Heart left ventricle (tissue), 16 donors: Measurements from ENCODE around the gene GYS1. TPM values are rescaled to one million over a fixed set of nuclear protein-coding genes. Genes with fewer than 3 reads are reported as not detected.
"Not testable (repeated sequence)": the region's sequence is repeated elsewhere in the genome, so short reads cannot be mapped to it uniquely, and the experiment has no call there.

Source experiments
- ATAC-seq, 4 donors: fragments of 200-7000 bp; cut with Tn5 transposase; one replicate each; pipeline ENCODE4 v1.9.1; 2020 to 2022; ENCODE audit warnings: moderate library complexity in 4 of 4, mild to moderate bottlenecking in 3 of 4, moderate number of reproducible peaks in 1 of 4
- DNase-seq, 5 donors: peaks; one replicate each; pipeline ENCODE4 v3.0.0-alpha.2; 2020
- H3K27ac ChIP-seq, 12 donors: fragments of 200-600 bp; sonication (generic) in 4 of 12; one replicate each; pipeline versions ENCODE4 v1.5.0 to v1.8.0; 2016 to 2022; ENCODE audit warnings: mild to moderate bottlenecking in 2 of 12
- H3K27me3 ChIP-seq, 9 donors: fragments of 200-600 bp; sonication (generic) in 2 of 9; one replicate each; pipeline versions ENCODE4 v1.5.1 to v1.8.0; 2016 to 2022; ENCODE audit warnings: mild to moderate bottlenecking in 3 of 9
- H3K36me3 ChIP-seq, 9 donors: fragments of 200-600 bp; sonication (generic) in 2 of 9; one replicate each; pipeline versions ENCODE4 v1.5.0 to v1.8.0; 2018 to 2022; ENCODE audit warnings: mild to moderate bottlenecking in 2 of 9
- H3K4me1 ChIP-seq, 12 donors: fragments of 200-600 bp; sonication (generic) in 4 of 12; one replicate each; pipeline versions ENCODE4 v1.5.0 to v1.8.0; 2016 to 2022; ENCODE audit warnings: mild to moderate bottlenecking in 3 of 12
- H3K4me3 ChIP-seq, 12 donors: fragments of 200-600 bp; sonication (generic) in 4 of 12; one replicate each; pipeline versions ENCODE4 v1.5.0 to v1.8.0; 2017 to 2022; ENCODE audit warnings: mild to moderate bottlenecking in 9 of 12, moderate library complexity in 4 of 12
- H3K9me3 ChIP-seq, 12 donors: fragments of 200-600 bp; sonication (generic) in 4 of 12; one replicate each; pipeline versions ENCODE4 v1.5.0 to v1.8.0; 2016 to 2022; ENCODE audit warnings: mild to moderate bottlenecking in 1 of 12
- CTCF ChIP-seq, 12 donors: fragments of 200-600 bp; sonication (generic) in 4 of 12; IDR thresholded peaks; one replicate each; pipeline versions ENCODE4 v1.5.0 to v1.8.0; 2018 to 2022; ENCODE audit warnings: antibody characterized with exemption in 12 of 12, mild to moderate bottlenecking in 5 of 12
- POLR2A ChIP-seq, 2 donors: fragments of 450-650 bp; IDR thresholded peaks; one replicate each; pipeline ENCODE4 v1.6.1; 2017; ENCODE audit warnings: antibody characterized with exemption in 2 of 2, mild to moderate bottlenecking in 2 of 2, moderate library complexity in 2 of 2
- WGBS, 4 donors: extraction: QIAGEN DNeasy Blood & Tissue Kit in 2 of 4; methylation state at CpG; one replicate each; pipeline versions ENCODE4 v1.1.5 to v1.1.7; 2013 to 2018; 5-methylcytosine and 5-hydroxymethylcytosine counted together
- intact Hi-C, 10 donors: fragments of 100-400 bp; cut with DNase I; formaldehyde crosslinking; loops; one replicate each; pipeline versions ENCODE4 v1.11.1 to v1.14.2; 2022
- polyA plus RNA-seq, 2 donors: library from polyadenylated mRNA; stranded (reverse); fragments of 200-250 nt; gene quantifications; one replicate each; pipeline ENCODE4 v1.2.3, GENCODE V29; 2013
- total RNA-seq, 9 donors: library from RNA; depleted of rRNA in 2 of 9; stranded (reverse); fragments of >200 nt in 2 of 9; fragmentation: NEBNext Ultra II Directional in 3 of 9; extraction: Animal tissue kit (Norgen Biotek cat#: 25700) in 3 of 9; gene quantifications; one replicate each; pipeline versions ENCODE4 v1.1.0 to v1.2.4, GENCODE V29; 2016 to 2023
- donor health status: ischemic (EF 13 %, LVEDD 7.1; RV severe dilation, severe dysfunction).
- donor health status: healthy with polysubstance abuse.
- donor health status: DM: no; HTN: yes; CAD: no.
- donor health status: DM: no; HTN: no; CAD: no.
- donor health status: ischemic (EF 25% LVEDD 6.9; RV normal size, moderate dysfunction).
- donor health status: ischemic (EF 25% LVEDD 5.7; RV mildly dilated, moderate dysfunction).
- donor health status: healthy.
- donor health status: DM: yes; HTN: yes; CAD: no.
- donor health status: ischemic (EF 35%, LVEDD 5.7; RV mildly dilated, moderate dysfunction).
- donor health status: nonischemic (EF 11% LVEDD 7.7; RV severe dilation, severe dysfunction).
- donor health status: DM: yes; HTN: yes; CAD: no.
- donor health status: PGD.
- donor health status: ischemic (EF 29% LVEDD 5.4; RV normal size, mild dysfunction).
- donor health status: nonischemic (EF 23%, LVEDD 6.1; RV moderate dilation, normal function).

Gene GYS1
- total and polyA plus RNA-seq, 11 donors = 114 to 264 (median 170) TPM

DNA sequence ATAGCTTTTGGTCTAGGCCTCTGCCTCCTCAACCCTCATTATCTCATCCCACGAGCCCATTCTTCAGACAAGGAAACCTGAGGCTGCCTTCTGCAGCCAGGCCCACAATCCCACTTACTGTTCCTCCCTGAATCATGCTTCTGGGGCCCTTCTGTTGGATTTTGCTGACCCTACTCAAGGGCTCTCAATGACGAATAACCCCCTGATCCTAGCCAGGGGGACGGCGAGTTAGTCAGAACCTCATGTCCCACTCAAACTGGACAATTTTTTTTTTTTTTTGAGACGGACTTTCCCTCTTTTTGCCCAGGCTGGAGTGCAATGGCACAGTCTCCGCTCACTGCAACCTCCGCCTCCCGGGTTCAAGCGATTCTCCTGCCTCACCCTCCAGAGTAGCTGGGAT is 29.0 kb upstream of the GYS1 start:
- no peak overlapping the region for H3K4me3 ChIP-seq
- intact Hi-C loops = no loop called here
- no peaks in the 10 kb centered on the region for H3K9me3 ChIP-seq
- peaks cover 0 to 25% (median 0%) of the 10 kb centered on the region in 9 donors for H3K27me3 ChIP-seq
- TF ChIP-seq POLR2A (IDR thresholded peaks at IDR 0.05) (no peak), CTCF (IDR thresholded peaks at IDR 0.05) (no peak)
- no peak overlapping the region for H3K27ac ChIP-seq
- H3K4me1 ChIP-seq = peaks cover 0 to 27% (median 16%) of the 10 kb centered on the region in 12 donors
- ATAC-seq = no peak
- 87 to 94% (median 90%) methylated on average over 9 of the region's 9 CpGs for WGBS, 4 donors
- H3K36me3 ChIP-seq = no peaks in the 10 kb centered on the region
- DNase-seq = no peak

DNA sequence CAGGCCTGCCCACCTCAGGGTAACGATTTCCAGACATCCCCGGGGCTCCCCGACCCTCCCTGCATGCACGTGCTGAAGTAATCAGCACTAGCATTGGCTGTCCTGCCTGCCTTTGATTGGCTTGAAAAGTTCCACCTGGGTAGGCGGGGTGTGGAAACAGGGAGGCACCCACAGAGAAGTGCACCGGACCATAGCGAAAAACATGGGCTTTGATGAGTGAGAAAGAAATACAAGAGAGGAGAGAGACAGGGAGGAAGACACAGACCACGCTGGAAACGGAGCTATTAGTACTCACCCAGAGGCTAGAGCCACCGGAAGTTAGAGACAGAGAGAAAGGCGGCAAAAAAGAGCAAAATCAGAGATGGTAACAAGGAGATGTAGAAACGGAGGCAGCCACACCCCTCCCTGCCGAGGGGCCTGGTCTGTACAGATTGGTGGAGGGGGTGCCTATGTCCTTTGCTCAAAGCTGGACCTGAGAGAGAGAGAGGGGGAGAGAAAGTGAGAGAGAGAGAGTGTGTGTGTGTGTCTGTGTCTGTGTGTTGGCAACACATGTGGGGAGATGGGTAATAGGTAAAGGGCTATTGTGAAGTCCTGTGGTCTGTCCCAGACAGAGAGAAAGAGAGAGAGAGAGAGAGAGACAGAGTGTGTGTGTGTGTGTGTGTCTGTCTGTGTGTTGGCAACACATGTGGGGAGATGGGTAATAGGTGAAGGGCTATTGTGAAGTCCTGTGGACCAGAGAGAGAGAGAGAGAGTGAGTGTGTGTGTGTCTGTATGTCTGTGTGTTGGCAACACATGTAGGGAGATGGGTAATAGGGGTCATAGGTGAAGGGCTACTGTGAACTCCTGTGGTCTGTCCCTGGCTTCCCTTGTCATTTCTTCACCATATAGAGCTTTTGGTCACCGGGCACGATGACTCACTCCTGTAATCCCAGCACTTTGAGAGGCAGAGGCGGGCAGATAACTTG is 28.1 kb upstream of the GYS1 start:
- H3K9me3 ChIP-seq = no peaks in the 10 kb centered on the region
- intact Hi-C loops = no loop called here
- TF ChIP-seq CTCF (IDR thresholded peaks at IDR 0.05) (no peak), POLR2A (IDR thresholded peaks at IDR 0.05) (no peak)
- peaks cover 0 to 29% (median 16%) of the 10 kb centered on the region in 12 donors for H3K4me1 ChIP-seq
- peaks cover 0 to 3% (median 0%) of the 10 kb centered on the region in 9 donors for H3K36me3 ChIP-seq
- no peak for ATAC-seq
- peaks cover 0 to 25% (median 0%) of the 10 kb centered on the region in 9 donors for H3K27me3 ChIP-seq
- DNase-seq = no peak
- H3K4me3 ChIP-seq = no peak overlapping the region
- 47 to 51% (median 49%) methylated on average over 16 of the region's 16 CpGs for WGBS, 4 donors
- H3K27ac ChIP-seq = no peak overlapping the region

DNA sequence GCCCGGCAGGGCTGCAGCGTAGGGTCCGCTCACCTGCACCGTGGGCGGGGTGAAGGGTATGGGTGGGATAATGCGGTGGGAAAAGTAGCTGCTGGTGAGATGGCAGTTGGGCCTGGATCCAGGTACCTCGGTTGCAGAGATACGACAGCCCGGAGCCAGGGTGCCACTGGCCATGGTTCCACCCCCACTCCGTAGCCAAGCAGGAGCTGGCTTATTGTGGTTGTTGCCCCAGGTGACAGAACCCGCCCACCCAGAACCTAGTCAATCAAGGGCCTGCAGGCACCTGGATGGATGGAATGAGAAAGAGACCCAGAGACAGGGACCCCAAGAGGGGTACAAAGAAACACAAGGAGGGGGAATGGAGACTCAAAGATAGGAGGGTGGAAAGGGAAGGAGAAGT is 27.2 kb upstream of the GYS1 start:
- intact Hi-C loops = no loop called here
- no peak overlapping the region for H3K27ac ChIP-seq
- peaks cover 0 to 29% (median 16%) of the 10 kb centered on the region in 12 donors for H3K4me1 ChIP-seq
- DNase-seq (no peak), ATAC-seq (no peak)
- peaks cover 0 to 25% (median 0%) of the 10 kb centered on the region in 9 donors for H3K27me3 ChIP-seq
- WGBS, 4 donors = 74 to 83% (median 79%) methylated on average over 11 of the region's 11 CpGs
- H3K4me3 ChIP-seq = no peak overlapping the region
- H3K9me3 ChIP-seq = no peaks in the 10 kb centered on the region
- TF ChIP-seq CTCF (IDR thresholded peaks at IDR 0.05) (no peak), POLR2A (IDR thresholded peaks at IDR 0.05) (no peak)
- H3K36me3 ChIP-seq = peaks cover 0 to 11% (median 3%) of the 10 kb centered on the region in 9 donors

GRCh38 chr19:49019242-49019932 is 26.3 kb upstream of the GYS1 start:
- no peaks in the 10 kb centered on the region for H3K9me3 ChIP-seq
- DNase-seq = peak; percentile 33 to 84 (median 71)
- whole genome bisulfite sequencing, 4 donors = 16 to 29% (median 18%) methylated on average over 18 to 41 of the region's 41 CpGs
- H3K27ac ChIP-seq = no peak overlapping the region
- ATAC-seq = peak in 3 of 4 donors; percentile 61 to 69 (median 69)
- intact Hi-C loops = no loop called here
- TF ChIP-seq CTCF (IDR thresholded peaks at IDR 0.05) = peak in 1 of 12 donors; percentile 12
- no peak for TF ChIP-seq POLR2A (IDR thresholded peaks at IDR 0.05)
- H3K4me1 ChIP-seq = peaks cover 0 to 29% (median 16%) of the 10 kb centered on the region in 12 donors
- H3K36me3 ChIP-seq = peaks cover 0 to 21% (median 8%) of the 10 kb centered on the region in 9 donors
- peak overlapping the region in 11 of 12 donors; percentile 34 to 63 (median 54) for H3K4me3 ChIP-seq
- H3K27me3 ChIP-seq = peaks cover 0 to 25% (median 0%) of the 10 kb centered on the region in 9 donors

- Histone ChIP-seq H3K4me1 (peaks cover 0 to 29% (median 16%) of the 10 kb centered on the region in 12 donors), H3K4me3 (peak overlapping the region in 11 of 12 donors; percentile 34 to 63 (median 54)), H3K27me3 (peaks cover 0 to 25% (median 0%) of the 10 kb centered on the region in 9 donors), H3K36me3 (peaks cover 0 to 29% (median 13%) of the 10 kb centered on the region in 9 donors)
- WGBS, 4 donors = 4 to 9% (median 6%) methylated on average over 25 to 50 of the region's 50 CpGs
- peak in 2 of 4 donors; percentile 14 to 23 for ATAC-seq
- H3K27ac ChIP-seq, intact Hi-C loops, H3K9me3 ChIP-seq: not testable (repeated sequence)
- peak in 1 of 5 donors; percentile 32 for DNase-seq
Observed at GRCh38 chr19:49018388-49019241, 25.5 kb upstream of the GYS1 start.
